BJ (cell line): ENCODE results near the gene CARD19. TPM values are rescaled to one million over a fixed set of nuclear protein-coding genes. Genes with fewer than 3 reads are reported as not detected.

Experiments
- CTCF ChIA-PET: fragments of 350-600 bp; formaldehyde crosslinking; extraction: SDS; loops from one replicate; lab custom pipeline; 2021; ENCODE audit warnings: antibody characterized with exemption, inconsistent platforms; lab: Yijun Ruan, JAX
- POLR2A ChIA-PET: fragments of 300-600 bp; sonication (Branson Sonifier 250); formaldehyde crosslinking; extraction: SDS; loops from one replicate; lab custom pipeline; 2021; ENCODE audit warnings: antibody characterized with exemption; lab: Charles Lee
- DNase-seq: peaks from one replicate; pipeline ENCODE4 v3.0.0-alpha.2; 2011; ENCODE audit warnings: low read depth
- H3K27me3 ChIP-seq: 2 replicates; pipeline ENCODE4 v1.6.0; 2011; ENCODE audit warnings: low read length; ENCODE audit not compliant: control insufficient read depth, insufficient read depth
- H3K36me3 ChIP-seq: 2 replicates; pipeline ENCODE4 v1.5.1; 2011; ENCODE audit warnings: low read length; ENCODE audit not compliant: control insufficient read depth, insufficient read depth
- H3K4me3 ChIP-seq: 2 replicates; pipeline ENCODE4 v1.5.1; 2011; ENCODE audit warnings: low read depth, mild to moderate bottlenecking, control low read depth, low read length
- CTCF ChIP-seq: IDR thresholded peaks from 2 replicates; pipeline ENCODE4 v1.5.1; 2011; ENCODE audit warnings: low read depth, mild to moderate bottlenecking, control low read depth, inconsistent platforms, low read length, moderate library complexity; ENCODE audit not compliant: insufficient read depth
- polyA plus RNA-seq: library from polyadenylated mRNA; depleted of rRNA; stranded (reverse); fragments of >200 nt; gene quantifications from 2 replicates; pipeline ENCODE4 v1.2.3, GENCODE V29; 2011

Gene CARD19
- polyA plus RNA-seq, 1 experiment = 69.3 TPM

- H3K36me3 ChIP-seq = peaks cover 28% of the 10 kb centered on the region
- H3K4me3 ChIP-seq = no peak overlapping the region
- DNase-seq = no peak
- CTCF ChIA-PET = interaction anchor here (0.7 to 1.0 kb wide), 2 partner anchors 42 to 108 kb away, joined by 3 to 4 read pairs; no protein-coding TSS in a partner anchor
- POLR2A ChIA-PET = no interaction called here
- TF ChIP-seq CTCF = no peak
- no peaks in the 10 kb centered on the region for H3K27me3 ChIP-seq
These were observed 16.3 kb downstream of the CARD19 start for GRCh38 chr9:93112116-93112863.

DNA sequence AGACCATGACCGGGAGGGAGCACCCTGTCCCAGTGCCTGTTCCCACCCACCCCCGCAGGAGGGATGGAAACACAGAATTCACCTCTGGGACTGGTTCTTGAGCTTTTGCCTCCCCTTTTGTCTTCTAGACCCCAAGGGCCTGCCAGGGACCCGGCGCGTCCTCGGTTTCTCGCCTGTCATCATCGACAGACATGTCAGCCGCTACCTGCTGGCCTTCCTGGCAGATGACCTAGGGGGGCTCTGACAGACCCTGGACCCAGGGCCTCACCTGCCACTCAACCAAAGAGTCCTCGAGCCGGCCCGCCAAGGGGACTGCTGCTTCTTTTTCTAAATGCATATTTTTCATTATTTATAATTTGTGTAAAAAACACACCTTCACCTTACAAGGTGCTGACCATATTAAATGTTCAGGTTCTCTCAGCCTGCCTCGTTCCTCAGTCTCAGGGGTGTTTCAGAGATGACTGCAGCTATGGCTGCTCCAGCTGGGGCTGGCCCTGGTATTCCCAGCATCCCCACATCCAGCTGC is 16.9 kb downstream of the CARD19 start:
- Histone ChIP-seq H3K36me3 (peaks cover 26% of the 10 kb centered on the region), H3K4me3 (no peak overlapping the region), H3K27me3 (no peaks in the 10 kb centered on the region)
- TF ChIP-seq CTCF = no peak
- POLR2A ChIA-PET = no interaction called here
- CTCF ChIA-PET = interaction anchor here (0.6 to 0.7 kb wide), 3 partner anchors 41 to 818 kb away, joined by 3 read pairs; no protein-coding TSS in a partner anchor
- DNase-seq = no peak

DNA sequence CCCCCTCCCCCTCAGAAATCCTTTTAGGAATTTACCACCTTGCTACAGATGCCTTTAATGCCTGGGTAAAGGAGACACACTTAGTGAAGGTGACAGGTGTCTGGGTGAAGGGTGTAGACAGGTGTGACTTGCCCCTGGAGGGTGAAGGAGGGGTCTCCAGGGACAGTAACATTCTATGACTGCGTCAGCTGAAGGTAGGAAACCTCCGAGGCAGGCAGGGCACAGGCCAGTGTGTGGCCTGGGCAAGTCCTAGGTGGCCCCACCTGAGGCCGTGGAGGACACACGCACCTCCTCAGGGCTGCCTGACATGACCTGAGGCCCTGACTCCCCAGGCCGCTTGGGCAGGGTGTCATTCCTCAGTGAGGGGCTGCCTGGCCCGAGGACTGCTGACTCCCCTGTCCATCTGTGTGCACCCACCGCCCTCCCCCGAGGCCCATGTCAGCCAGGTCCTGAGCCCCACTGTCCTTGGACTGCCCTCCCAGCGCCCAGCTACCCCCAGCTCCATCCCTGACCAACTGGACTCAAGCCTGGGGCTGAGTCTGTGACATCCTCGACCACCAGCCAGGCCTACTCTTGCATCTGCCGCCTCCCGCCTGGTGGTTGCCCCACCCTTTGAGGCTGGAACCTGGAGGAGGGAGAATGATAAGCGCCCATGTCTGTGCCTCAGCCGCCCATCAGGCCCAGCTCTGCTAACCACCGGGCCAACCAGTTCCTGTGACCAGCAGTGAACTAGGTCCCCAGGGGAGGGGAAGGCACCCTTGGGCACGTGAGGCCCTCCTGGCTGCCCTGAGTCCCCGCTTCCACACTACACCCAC is 18.4 kb downstream of the CARD19 start:
- CTCF ChIA-PET = interaction anchor here (0.7 to 0.8 kb wide), 2 partner anchors 13 to 447 kb away, joined by 3 read pairs; no protein-coding TSS in a partner anchor
- Histone ChIP-seq H3K4me3 (no peak overlapping the region), H3K27me3 (no peaks in the 10 kb centered on the region), H3K36me3 (peaks cover 18% of the 10 kb centered on the region)
- POLR2A ChIA-PET = no interaction called here
- TF ChIP-seq CTCF = no peak
- no peak for DNase-seq

- peaks cover 18% of the 10 kb centered on the region for H3K36me3 ChIP-seq
- DNase-seq = no peak
- no peaks in the 10 kb centered on the region for H3K27me3 ChIP-seq
- POLR2A ChIA-PET = no interaction called here
- CTCF ChIA-PET = interaction anchor here (0.7 to 0.8 kb wide), 2 partner anchors 14 to 446 kb away, joined by 3 read pairs; no protein-coding TSS in a partner anchor
- no peak overlapping the region for H3K4me3 ChIP-seq
- TF ChIP-seq CTCF = no peak
These were observed 18.9 kb downstream of the CARD19 start for GRCh38 chr9:93114984-93115335.
